ENCODE measurements around the gene RAD21L1. TPM values are rescaled to one million over a fixed set of nuclear protein-coding genes. Genes with fewer than 3 reads are reported as not detected.

The RAD21L1 gene
- total RNA-seq, 3 donors from 2014 or later = not detected

GRCh38 chr20:1292620-1293019 lies 66.8 kb downstream of the RAD21L1 start:
- Histone ChIP-seq H3K4me3 (no peak overlapping the region), H3K4me1 (ENCODE audit: low read depth) (no peaks in the 10 kb centered on the region), H3K36me3 (ENCODE audit: low read depth) (no peaks in the 10 kb centered on the region), H3K9me3 (no peaks in the 10 kb centered on the region)
- no peak for TF ChIP-seq CTCF (IDR thresholded peaks at IDR 0.05)
- intact Hi-C loops (cut with DNase I, micrococcal nuclease) = no loop called here
- no peak for ATAC-seq
- DNase-seq = no peak

GRCh38 chr20:1293641-1294379 lies 68.0 kb downstream of the RAD21L1 start:
- no peak for TF ChIP-seq CTCF (IDR thresholded peaks at IDR 0.05)
- ATAC-seq = no peak
- H3K4me1 ChIP-seq (ENCODE audit: low read depth) = no peaks in the 10 kb centered on the region

GRCh38 chr20:1294497-1294896 lies 68.7 kb downstream of the RAD21L1 start:
- intact Hi-C loops (cut with DNase I, micrococcal nuclease) = no loop called here
- H3K36me3 ChIP-seq (ENCODE audit: low read depth) = no peaks in the 10 kb centered on the region
- ATAC-seq (no peak), DNase-seq (no peak)
- TF ChIP-seq CTCF (IDR thresholded peaks at IDR 0.05) = no peak
- no peak overlapping the region for H3K4me3 ChIP-seq
- no peaks in the 10 kb centered on the region for H3K4me1 ChIP-seq (ENCODE audit: low read depth)
- no peaks in the 10 kb centered on the region for H3K9me3 ChIP-seq

More at GRCh38 chr20:1293641-1294379, 68.0 kb downstream of the RAD21L1 start:
- no peak overlapping the region for H3K4me3 ChIP-seq
- intact Hi-C loops (cut with DNase I, micrococcal nuclease) = no loop called here
- no peak for DNase-seq
- no peaks in the 10 kb centered on the region for H3K36me3 ChIP-seq (ENCODE audit: low read depth)
- H3K9me3 ChIP-seq = no peaks in the 10 kb centered on the region

- Histone ChIP-seq H3K4me3 (no peak overlapping the region), H3K36me3 (ENCODE audit: low read depth) (no peaks in the 10 kb centered on the region), H3K4me1 (ENCODE audit: low read depth) (no peaks in the 10 kb centered on the region), H3K9me3 (no peaks in the 10 kb centered on the region)
- TF ChIP-seq CTCF (IDR thresholded peaks at IDR 0.05) = no peak
- intact Hi-C loops (cut with DNase I, micrococcal nuclease) = no loop called here
- no peak for ATAC-seq
- DNase-seq = no peak
Measured at GRCh38 chr20:1295276-1295930, 69.6 kb downstream of the RAD21L1 start.

GRCh38 chr20:1296117-1296610 lies 70.3 kb downstream of the RAD21L1 start:
- no peaks in the 10 kb centered on the region for H3K36me3 ChIP-seq (ENCODE audit: low read depth)
- DNase-seq = no peak
- H3K4me3 ChIP-seq = no peak overlapping the region
- H3K9me3 ChIP-seq = no peaks in the 10 kb centered on the region
- intact Hi-C loops (cut with DNase I, micrococcal nuclease) = no loop called here
- no peak for TF ChIP-seq CTCF (IDR thresholded peaks at IDR 0.05)
- no peak for ATAC-seq
- H3K4me1 ChIP-seq (ENCODE audit: low read depth) = no peaks in the 10 kb centered on the region

Data from mucosa of descending colon (tissue), 3 donors.